Thyroid gland (tissue), 4 donors: ENCODE data around the gene GALNT2. TPM values are rescaled to one million over a fixed set of nuclear protein-coding genes. Genes with fewer than 3 reads are reported as not detected.

Experiments used
- DNase-seq, 2 donors: peaks; one replicate each; pipeline ENCODE4 v3.0.0-alpha.2; 2019
- H3K27ac ChIP-seq, 3 donors: fragments of 200-600 bp; sonication (generic); 1 replicate in 2 of 3; 2 replicates in 1 of 3; pipeline ENCODE4 v1.5.1; 2016 to 2019; ENCODE audit warnings: mild to moderate bottlenecking in 1 of 3, moderate library complexity in 1 of 3
- H3K27me3 ChIP-seq: fragments of 200-600 bp; sonication (generic); one replicate; pipeline ENCODE4 v1.5.1; 2019
- H3K36me3 ChIP-seq, 2 donors: fragments of 200-600 bp; sonication (generic); one replicate each; pipeline ENCODE4 v1.5.1; 2016 to 2019
- H3K4me1 ChIP-seq, 2 donors: fragments of 200-600 bp; sonication (generic); one replicate each; pipeline ENCODE4 v1.5.1; 2017 to 2019
- H3K4me3 ChIP-seq, 3 donors: fragments of 200-600 bp; sonication (generic); replicated peaks in 1 of 3; 1 replicate in 2 of 3; 2 replicates in 1 of 3; pipeline ENCODE4 v1.5.1; 2016; ENCODE audit warnings: mild to moderate bottlenecking in 1 of 3
- H3K9me3 ChIP-seq: fragments of 200-600 bp; sonication (generic); one replicate; pipeline ENCODE4 v1.5.1; 2017
- CTCF ChIP-seq, 6 experiments: fragments of 200-600 bp in 3 of 6; fragments of 450-650 bp in 3 of 6; sonication (generic) in 3 of 6; IDR thresholded peaks; one replicate each; pipeline ENCODE4 v1.5.1; 2016 to 2019; ENCODE audit warnings: antibody characterized with exemption in 6 of 6, mild to moderate bottlenecking in 2 of 6, inconsistent platforms in 1 of 6, moderate library complexity in 1 of 6
- POLR2A ChIP-seq, 2 donors: fragments of 450-650 bp; IDR thresholded peaks; one replicate each; pipeline ENCODE4 v1.6.1; 2017; ENCODE audit warnings: antibody characterized with exemption in 2 of 2, mild to moderate bottlenecking in 2 of 2, moderate library complexity in 1 of 2
- WGBS, 2 donors: methylation state at CpG; one replicate each; pipeline ENCODE4 v1.1.5; 2017; 5-methylcytosine and 5-hydroxymethylcytosine counted together
- intact Hi-C: fragments of 100-400 bp; cut with DNase I; formaldehyde crosslinking; loops from one replicate; pipeline ENCODE4 v1.15.1; 2023
- total RNA-seq, 4 donors: library from RNA; depleted of rRNA; stranded (reverse); fragments of >200 nt; gene quantifications; one replicate each; pipeline ENCODE4 v1.2.3, GENCODE V29; 2016

Gene GALNT2
- total RNA-seq, 4 donors from 2014 or later, result 26.2 to 48.9 (median 42.3) TPM

GRCh38 chr1:230125640-230126528 lies 58.8 kb downstream of the GALNT2 start:
- WGBS, 2 donors, result 79 to 80% methylated on average over 10 of the region's 10 CpGs
- H3K9me3 ChIP-seq, result no peaks in the 10 kb centered on the region
- peaks cover 44 to 48% of the 10 kb centered on the region in 2 donors for H3K4me1 ChIP-seq
- no peaks in the 10 kb centered on the region for H3K27me3 ChIP-seq
- H3K4me3 ChIP-seq, result no peak overlapping the region
- peak overlapping the region in 1 of 3 donors; percentile 55 for H3K27ac ChIP-seq
- H3K36me3 ChIP-seq, result no peaks in the 10 kb centered on the region
- intact Hi-C loops, result loop anchor here (10.0 kb wide), 1 partner anchor 51 kb away; no protein-coding TSS in a partner anchor
- TF ChIP-seq CTCF (IDR thresholded peaks at IDR 0.05) (no peak), POLR2A (IDR thresholded peaks at IDR 0.05) (no peak)
- no peak for DNase-seq

- Histone ChIP-seq H3K4me1 (peaks cover 49 to 56% of the 10 kb centered on the region in 2 donors), H3K36me3 (no peaks in the 10 kb centered on the region), H3K27ac (no peak overlapping the region), H3K27me3 (no peaks in the 10 kb centered on the region), H3K4me3 (no peak overlapping the region), H3K9me3 (no peaks in the 10 kb centered on the region)
- no peak for DNase-seq
- WGBS, 2 donors, result 89 to 91% methylated on average over 16 of the region's 16 CpGs
- TF ChIP-seq CTCF (IDR thresholded peaks at IDR 0.05), result no peak
- TF ChIP-seq POLR2A (IDR thresholded peaks at IDR 0.05), result no peak
- intact Hi-C loops, result loop anchor here (10.0 kb wide), 1 partner anchor 52 kb away; no protein-coding TSS in a partner anchor
Measured at GRCh38 chr1:230126529-230127104, 59.6 kb downstream of the GALNT2 start.

- no peaks in the 10 kb centered on the region for H3K36me3 ChIP-seq
- intact Hi-C loops, result loop anchor here (10.0 kb wide), 1 partner anchor 53 kb away; no protein-coding TSS in a partner anchor
- 95% methylated on average over 25 of the region's 25 CpGs for WGBS, 2 donors
- no peak overlapping the region for H3K27ac ChIP-seq
- H3K4me3 ChIP-seq, result no peak overlapping the region
- TF ChIP-seq POLR2A (IDR thresholded peaks at IDR 0.05), result no peak
- TF ChIP-seq CTCF (IDR thresholded peaks at IDR 0.05), result no peak
- peaks cover 49 to 57% of the 10 kb centered on the region in 2 donors for H3K4me1 ChIP-seq
- H3K9me3 ChIP-seq, result no peaks in the 10 kb centered on the region
- no peaks in the 10 kb centered on the region for H3K27me3 ChIP-seq
- no peak for DNase-seq
Measured at GRCh38 chr1:230127105-230128054, 60.3 kb downstream of the GALNT2 start.

- Histone ChIP-seq H3K4me1 (peaks cover 49 to 56% of the 10 kb centered on the region in 2 donors), H3K4me3 (no peak overlapping the region), H3K36me3 (no peaks in the 10 kb centered on the region), H3K9me3 (no peaks in the 10 kb centered on the region), H3K27me3 (no peaks in the 10 kb centered on the region), H3K27ac (peak overlapping the region in 2 of 3 donors; percentile 55 to 79)
- DNase-seq, result no peak
- intact Hi-C loops, result loop anchor here (10.0 kb wide), 1 partner anchor 54 kb away; no protein-coding TSS in a partner anchor
- no peak for TF ChIP-seq CTCF (IDR thresholded peaks at IDR 0.05)
- TF ChIP-seq POLR2A (IDR thresholded peaks at IDR 0.05), result no peak
- 90 to 91% methylated on average over 15 of the region's 15 CpGs for WGBS, 2 donors
Measured at GRCh38 chr1:230128569-230129285, 61.7 kb downstream of the GALNT2 start.
